ENCODE data around the gene PPFIBP1. TPM values are rescaled to one million over a fixed set of nuclear protein-coding genes. Genes with fewer than 3 reads are reported as not detected.

PPFIBP1 gene
- total RNA-seq, 1 donor from 2014 or later = 81.5 TPM

DNA sequence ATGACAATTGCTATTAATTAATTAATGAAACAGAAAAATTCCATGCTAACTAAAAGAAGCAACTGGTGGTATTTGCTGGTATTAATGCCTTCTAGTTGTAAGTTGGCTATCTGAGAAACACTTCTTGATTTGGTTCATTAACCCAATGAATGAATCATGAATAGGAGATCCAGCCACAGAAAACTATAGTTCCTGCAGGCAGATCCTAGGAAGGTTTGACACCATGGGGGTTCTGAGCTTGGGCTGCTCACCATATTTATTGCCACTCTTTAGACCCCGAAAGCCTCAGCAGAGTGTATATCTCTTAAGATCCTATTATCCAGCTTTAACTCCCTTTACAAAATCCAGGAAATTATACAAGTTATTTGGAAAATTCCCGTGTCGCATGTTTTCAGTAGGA is 90.9 kb downstream of the PPFIBP1 start:
- H3K4me3 ChIP-seq (ENCODE audit: low read depth, low read length) = no peak overlapping the region
- TF ChIP-seq, protein P1, sequence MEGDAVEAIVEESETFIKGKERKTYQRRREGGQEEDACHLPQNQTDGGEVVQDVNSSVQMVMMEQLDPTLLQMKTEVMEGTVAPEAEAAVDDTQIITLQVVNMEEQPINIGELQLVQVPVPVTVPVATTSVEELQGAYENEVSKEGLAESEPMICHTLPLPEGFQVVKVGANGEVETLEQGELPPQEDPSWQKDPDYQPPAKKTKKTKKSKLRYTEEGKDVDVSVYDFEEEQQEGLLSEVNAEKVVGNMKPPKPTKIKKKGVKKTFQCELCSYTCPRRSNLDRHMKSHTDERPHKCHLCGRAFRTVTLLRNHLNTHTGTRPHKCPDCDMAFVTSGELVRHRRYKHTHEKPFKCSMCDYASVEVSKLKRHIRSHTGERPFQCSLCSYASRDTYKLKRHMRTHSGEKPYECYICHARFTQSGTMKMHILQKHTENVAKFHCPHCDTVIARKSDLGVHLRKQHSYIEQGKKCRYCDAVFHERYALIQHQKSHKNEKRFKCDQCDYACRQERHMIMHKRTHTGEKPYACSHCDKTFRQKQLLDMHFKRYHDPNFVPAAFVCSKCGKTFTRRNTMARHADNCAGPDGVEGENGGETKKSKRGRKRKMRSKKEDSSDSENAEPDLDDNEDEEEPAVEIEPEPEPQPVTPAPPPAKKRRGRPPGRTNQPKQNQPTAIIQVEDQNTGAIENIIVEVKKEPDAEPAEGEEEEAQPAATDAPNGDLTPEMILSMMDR (conservative IDR thresholded peaks at IDR 0.05; ENCODE audit: low read depth, low read length) = no peak
- DNase-seq (ENCODE audit: low read depth) = no peak

DNA sequence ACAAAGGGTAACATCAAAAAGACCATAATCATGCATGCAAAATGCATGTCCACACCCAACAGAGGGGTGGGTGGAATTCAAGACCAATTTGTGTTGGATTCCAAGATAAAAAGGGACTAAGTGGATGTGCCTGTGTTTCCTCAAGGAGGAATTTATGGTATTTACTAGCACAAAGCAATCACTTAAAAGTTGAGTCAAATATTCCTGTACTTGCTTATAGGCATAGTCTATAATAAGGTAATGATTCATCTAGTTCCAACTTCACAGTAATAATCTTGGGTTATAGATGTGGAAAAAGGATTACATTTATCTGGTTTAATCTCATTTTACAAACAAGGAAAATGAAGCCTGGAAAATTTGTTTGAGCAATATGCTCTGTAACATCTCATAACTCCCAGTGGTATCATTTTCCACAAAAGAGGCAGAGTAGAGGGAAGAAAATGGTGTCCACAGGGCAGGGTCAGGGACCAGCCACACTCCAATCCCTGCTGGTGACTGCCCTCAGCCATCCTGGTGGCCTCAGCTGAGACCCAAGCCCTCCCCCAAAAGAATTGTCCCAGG is 91.4 kb downstream of the PPFIBP1 start:
- DNase-seq (ENCODE audit: low read depth) = no peak
- TF ChIP-seq, protein P1 (conservative IDR thresholded peaks at IDR 0.05; ENCODE audit: low read depth, low read length) = no peak

DNA sequence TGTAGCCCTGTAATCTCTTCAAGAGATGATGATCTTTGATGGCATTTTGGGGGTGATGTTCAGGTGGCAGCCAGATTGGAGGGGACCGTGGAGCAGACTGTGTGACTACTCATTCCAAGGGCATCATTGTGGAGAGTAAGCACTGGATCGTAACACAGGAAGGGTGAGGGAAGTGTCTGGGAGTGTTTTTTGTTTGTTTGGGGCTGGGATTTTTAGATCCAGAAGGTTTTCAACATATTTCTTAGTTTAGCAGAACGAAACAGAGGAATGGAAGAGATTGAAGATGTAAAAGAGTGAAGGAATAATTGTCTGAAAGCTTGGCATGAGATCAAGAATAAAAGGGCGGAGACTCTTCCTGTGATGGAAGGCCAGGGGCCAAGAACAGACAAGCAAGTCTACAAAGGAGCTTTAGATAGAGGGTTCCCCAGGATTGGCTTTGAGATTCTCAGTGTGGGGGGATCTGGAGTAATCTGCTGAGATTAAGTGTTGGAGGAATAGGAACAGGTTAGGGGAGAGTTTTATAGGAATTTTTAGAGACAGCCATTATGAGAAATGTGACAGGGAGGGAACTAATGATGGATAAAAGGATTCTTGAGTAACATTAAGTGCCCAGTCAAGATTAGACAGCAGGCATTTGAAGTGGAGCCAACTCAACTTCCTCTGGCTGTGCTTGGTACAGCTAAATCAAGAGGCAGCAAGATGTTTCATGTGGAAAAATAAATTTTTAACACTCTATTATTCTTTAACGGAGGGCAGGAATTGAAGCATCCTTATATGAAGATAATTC is 92.5 kb downstream of the PPFIBP1 start:
- no peak overlapping the region for H3K4me3 ChIP-seq (ENCODE audit: low read depth, low read length)
- no peak for DNase-seq (ENCODE audit: low read depth)
- TF ChIP-seq, protein P1 (conservative IDR thresholded peaks at IDR 0.05; ENCODE audit: low read depth, low read length) = no peak

More for the DNA sequence above, 91.4 kb downstream of the PPFIBP1 start:
- H3K4me3 ChIP-seq (ENCODE audit: low read depth, low read length) = no peak overlapping the region

DNA sequence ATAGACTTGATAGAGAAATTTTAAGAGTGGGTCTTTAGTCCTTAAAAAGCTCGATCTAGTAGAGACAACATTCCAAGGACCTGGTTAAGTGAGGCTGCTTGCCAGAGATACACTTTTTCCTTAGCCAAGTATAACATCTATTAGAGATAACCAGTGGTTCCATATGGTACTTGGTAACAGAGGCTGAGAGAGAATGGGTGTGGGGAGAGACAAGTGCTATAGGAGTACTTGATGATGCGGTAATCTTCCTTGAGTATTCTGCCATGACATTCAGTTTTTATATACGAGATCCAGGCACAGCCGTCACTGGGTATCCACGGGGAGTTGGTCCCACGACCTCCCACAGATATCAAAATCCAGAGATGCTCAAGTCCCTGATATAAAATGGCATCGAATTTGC is 94.8 kb downstream of the PPFIBP1 start:
- no peak overlapping the region for H3K4me3 ChIP-seq (ENCODE audit: low read depth, low read length)
- TF ChIP-seq, protein P1 (conservative IDR thresholded peaks at IDR 0.05; ENCODE audit: low read depth, low read length) = no peak
- no peak for DNase-seq (ENCODE audit: low read depth)

DNA sequence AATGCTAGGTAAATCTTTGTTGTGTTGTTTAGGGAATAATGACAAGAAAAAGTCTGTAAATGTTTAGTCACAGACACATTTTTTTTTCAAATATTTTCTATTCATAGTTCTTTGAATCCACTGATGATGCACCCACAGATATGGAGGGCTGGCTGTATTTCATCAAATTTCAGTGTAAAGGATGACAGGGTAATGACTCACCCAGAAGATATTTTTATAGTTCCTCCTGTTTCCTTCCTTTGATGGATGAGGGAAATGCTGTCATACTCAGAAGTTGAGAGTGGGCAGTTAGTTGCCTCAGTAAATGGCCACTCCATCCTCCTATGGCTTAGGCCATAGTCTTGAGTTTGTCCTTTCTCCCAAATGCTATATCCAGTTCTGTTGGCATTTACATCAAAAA is 95.3 kb downstream of the PPFIBP1 start:
- TF ChIP-seq, protein P1 (conservative IDR thresholded peaks at IDR 0.05; ENCODE audit: low read depth, low read length) = no peak
- H3K4me3 ChIP-seq (ENCODE audit: low read depth, low read length) = no peak overlapping the region
- DNase-seq (ENCODE audit: low read depth) = no peak

DNA sequence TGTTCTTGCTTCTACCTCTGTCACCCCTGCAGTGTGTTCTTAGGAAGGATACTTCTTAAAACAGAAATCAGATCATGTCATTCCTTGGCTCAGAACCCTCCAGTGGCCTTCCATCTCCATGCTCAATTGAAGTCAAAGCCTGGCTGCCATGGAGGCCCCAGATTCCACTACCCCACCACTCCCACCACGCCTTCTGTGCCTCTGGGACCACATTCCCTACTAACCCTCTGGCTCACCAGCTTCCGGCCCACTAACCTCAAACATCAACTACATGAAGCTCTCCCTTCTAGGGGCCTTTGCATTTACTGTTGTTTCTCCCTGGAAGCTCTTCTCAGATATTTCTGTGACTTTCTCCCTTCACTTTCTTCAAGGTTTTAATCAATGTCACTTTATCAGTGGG is 96.1 kb downstream of the PPFIBP1 start:
- TF ChIP-seq, protein P1 (conservative IDR thresholded peaks at IDR 0.05; ENCODE audit: low read depth, low read length) = no peak
- DNase-seq (ENCODE audit: low read depth) = no peak
- no peak overlapping the region for H3K4me3 ChIP-seq (ENCODE audit: low read depth, low read length)
